NCI-H187 treated with DMSO at 0.1 percent for 48 hours (cell line): Measurements from ENCODE around the gene EEF1A2.

Source experiments
- DNase-seq: peaks from one replicate; lab custom pipeline; 2025; lab: John Stamatoyannopoulos, UW

The EEF1A2 gene

GRCh38 chr20:63536997-63537524, 38.2 kb upstream of the EEF1A2 start, which contains the start of gene PTK6:
PTK6 (minus strand) TSS chr20:63537376; CDS start chr20:63537314, 62 bp downstream.
- DNase-seq: no peak

- no peak for DNase-seq
Observed at GRCh38 chr20:63536241-63536977, 37.5 kb upstream of the EEF1A2 start.

- DNase-seq: no peak
Observed at GRCh38 chr20:63534831-63535651, 36.2 kb upstream of the EEF1A2 start.

- DNase-seq: no peak
Observed at GRCh38 chr20:63534427-63534830, 35.5 kb upstream of the EEF1A2 start.

GRCh38 chr20:63533871-63534393, 35.0 kb upstream of the EEF1A2 start:
- DNase-seq: no peak

GRCh38 chr20:63533388-63533787, 34.5 kb upstream of the EEF1A2 start:
- DNase-seq: no peak

GRCh38 chr20:63532449-63532971, 33.6 kb upstream of the EEF1A2 start:
- DNase-seq: no peak

GRCh38 chr20:63531686-63532448, 33.0 kb upstream of the EEF1A2 start:
- DNase-seq: no peak

- DNase-seq: no peak
Observed at GRCh38 chr20:63530788-63531160, 31.9 kb upstream of the EEF1A2 start.

GRCh38 chr20:63529861-63530787, 31.2 kb upstream of the EEF1A2 start:
- no peak for DNase-seq

GRCh38 chr20:63529180-63529860, 30.4 kb upstream of the EEF1A2 start:
- no peak for DNase-seq

- no peak for DNase-seq
Observed at GRCh38 chr20:63527184-63527583, 28.3 kb upstream of the EEF1A2 start.

GRCh38 chr20:63525971-63526370, 27.1 kb upstream of the EEF1A2 start:
- DNase-seq: no peak

- DNase-seq: no peak
Observed at GRCh38 chr20:63525185-63525584, 26.3 kb upstream of the EEF1A2 start.

GRCh38 chr20:63522981-63523611, 24.2 kb upstream of the EEF1A2 start:
- DNase-seq: no peak

- no peak for DNase-seq
Observed at GRCh38 chr20:63522091-63522868, 23.4 kb upstream of the EEF1A2 start.

GRCh38 chr20:63521602-63522001, 22.7 kb upstream of the EEF1A2 start:
- DNase-seq: no peak

- no peak for DNase-seq
Observed at GRCh38 chr20:63520934-63521601, 22.2 kb upstream of the EEF1A2 start.
